Prostate gland (tissue), 2 donors: ENCODE results near the gene GRAMD4.

Experiments
- CTCF ChIP-seq, 4 experiments: fragments of 200-600 bp in 2 of 4; fragments of 450-650 bp in 2 of 4; sonication (generic) in 2 of 4; IDR thresholded peaks; 1 replicate in 3 of 4; 2 replicates in 1 of 4; pipeline ENCODE4 v1.5.1; 2016 to 2019; ENCODE audit warnings: antibody characterized with exemption in 4 of 4, mild to moderate bottlenecking in 2 of 4, moderate library complexity in 2 of 4
- POLR2A ChIP-seq: fragments of 450-650 bp; IDR thresholded peaks from one replicate; pipeline ENCODE4 v1.6.1; 2016; ENCODE audit warnings: antibody characterized with exemption, mild to moderate bottlenecking
- POLR2AphosphoS5 ChIP-seq: sonication (generic); formaldehyde crosslinking; IDR thresholded peaks from one replicate; pipeline ENCODE4 v1.6.1; 2017; ENCODE audit warnings: antibody characterized with exemption

DNA sequence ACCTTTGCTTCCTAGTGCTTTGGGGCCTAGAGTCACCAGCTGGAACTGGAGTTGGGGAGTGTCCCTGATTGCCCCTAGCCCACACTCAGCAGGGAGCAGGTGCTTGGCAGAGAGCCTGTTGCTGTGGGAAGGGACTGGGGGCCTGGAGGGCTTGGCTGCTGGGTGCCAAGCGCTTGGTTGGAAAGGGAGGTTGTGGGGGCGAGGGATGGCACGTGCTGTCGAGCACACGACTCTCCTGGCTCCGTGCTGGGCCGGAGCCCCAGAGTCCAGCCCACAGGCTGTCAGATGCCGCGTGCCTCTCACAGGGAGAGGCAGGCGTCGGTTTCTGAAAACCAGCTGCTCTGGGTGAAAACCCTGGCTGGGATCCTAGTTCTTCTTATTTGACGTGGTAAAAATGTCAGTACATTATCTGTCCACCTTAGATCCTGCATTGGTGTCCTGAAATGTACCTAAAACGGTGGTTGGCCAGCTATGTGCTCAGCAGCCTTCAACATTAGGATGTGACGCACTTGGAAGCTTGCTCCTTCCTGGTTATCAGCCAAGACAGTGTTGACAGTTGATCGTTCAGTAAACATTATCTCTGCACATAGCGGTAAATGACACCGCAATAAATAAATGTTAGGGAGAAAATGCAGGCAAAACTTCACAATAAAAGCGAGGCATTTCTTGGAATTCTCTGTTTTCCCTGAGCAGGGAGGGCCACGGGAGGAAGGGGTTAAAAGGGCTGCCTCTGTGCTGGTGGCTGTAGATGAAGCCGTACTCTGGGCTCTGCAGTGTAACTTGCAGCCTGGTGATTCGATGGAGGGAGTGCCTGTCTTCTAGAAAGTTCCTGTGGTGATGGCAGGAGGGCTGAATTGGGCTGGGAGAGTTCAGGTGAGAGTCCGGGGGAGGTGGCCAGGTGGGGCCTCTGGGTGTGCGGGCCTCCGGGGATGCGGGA, 29.2 kb downstream of the GRAMD4 start:
- TF ChIP-seq CTCF (IDR thresholded peaks at IDR 0.05) (no peak), POLR2A (no peak), POLR2AphosphoS5 (peak; percentile 91)
